GM12892 (cell line): ENCODE measurements around the gene RASL10B. TPM values are rescaled to one million over a fixed set of nuclear protein-coding genes. Genes with fewer than 3 reads are reported as not detected.
"Not testable (repeated sequence)": the region's sequence is repeated elsewhere in the genome, so short reads cannot be mapped to it uniquely, and the experiment has no call there.

Source experiments
- DNase-seq: peaks from one replicate; pipeline ENCODE4 v3.0.0; 2011; ENCODE audit not compliant: insufficient read length
- FAIRE-seq: peaks from 2 replicates; lab custom pipeline; 2011; peaks lifted over from hg19 to GRCh38; lab: Jason Lieb, UNC
- POLR2A ChIP-seq: IDR thresholded peaks from 2 replicates; pipeline ENCODE4 v1.6.1; 2011; ENCODE audit warnings: low read depth, low read length, control low read depth
- POLR2AphosphoS5 ChIP-seq: IDR thresholded peaks from 2 replicates; pipeline ENCODE4 v1.6.1; 2011; ENCODE audit warnings: low read depth, low read length, control low read depth
- TAF1 ChIP-seq: IDR thresholded peaks from 2 replicates; pipeline ENCODE4 v1.6.1; 2011; ENCODE audit warnings: low read depth, mild to moderate bottlenecking, control low read depth, low read length, borderline replicate concordance
- polyA plus RNA-seq: library from polyadenylated mRNA; unstranded; fragments of >200 nt; gene quantifications from one replicate; pipeline ENCODE4 v1.2.1, GENCODE V29; 2012; ENCODE audit warnings: missing spikeins, inconsistent platforms; ENCODE audit not compliant: missing spikeins

Gene RASL10B
- polyA plus RNA-seq: not detected

DNA sequence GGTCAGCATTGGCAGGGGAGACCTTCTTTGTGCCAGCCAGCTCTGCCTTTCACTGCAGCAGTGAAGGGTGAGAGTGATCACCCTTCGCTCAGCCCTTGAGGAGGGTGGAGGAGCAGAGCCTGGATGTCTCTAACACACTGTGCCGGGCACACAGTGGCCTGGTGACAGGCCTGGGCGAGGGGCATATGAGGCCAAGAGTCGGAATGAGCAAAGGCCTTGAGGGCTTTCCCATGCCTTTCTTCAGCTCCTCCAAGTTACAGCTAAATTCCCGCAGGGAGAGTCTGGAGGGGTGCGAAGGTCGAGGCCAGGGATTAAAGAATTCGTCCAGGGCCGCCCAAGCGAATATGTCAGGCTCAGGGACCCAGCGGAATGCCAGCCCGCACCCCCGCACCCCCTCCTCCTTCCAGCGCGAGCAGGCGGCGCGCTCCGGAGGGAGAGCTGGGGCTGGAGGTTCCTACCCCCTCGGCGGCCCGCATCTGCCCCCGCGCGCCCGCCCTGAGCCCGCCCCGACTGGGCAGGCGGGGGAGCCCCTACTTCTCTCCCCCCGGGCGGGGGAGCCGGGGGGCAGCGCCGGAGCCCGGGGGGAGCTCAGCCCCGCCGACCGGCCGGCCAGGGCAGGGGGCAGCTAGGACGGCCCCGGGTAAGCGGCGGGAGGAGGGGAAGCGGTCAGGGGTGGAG, at the start of gene RASL10B:
RASL10B (plus strand) TSS at position 401 of the 678 bp plus-strand sequence. CDS start 3,546 bp downstream, outside the sequence.
- no peak for TF ChIP-seq POLR2A
- no peak for TF ChIP-seq POLR2AphosphoS5
- no peak for TF ChIP-seq TAF1
- DNase-seq (no peak), FAIRE-seq (no peak)

- TF ChIP-seq POLR2A (no peak), POLR2AphosphoS5 (no peak), TAF1 (no peak)
- no peak for FAIRE-seq
Observed at GRCh38 chr17:35683591-35683990, 47.8 kb upstream of the RASL10B start.

DNA sequence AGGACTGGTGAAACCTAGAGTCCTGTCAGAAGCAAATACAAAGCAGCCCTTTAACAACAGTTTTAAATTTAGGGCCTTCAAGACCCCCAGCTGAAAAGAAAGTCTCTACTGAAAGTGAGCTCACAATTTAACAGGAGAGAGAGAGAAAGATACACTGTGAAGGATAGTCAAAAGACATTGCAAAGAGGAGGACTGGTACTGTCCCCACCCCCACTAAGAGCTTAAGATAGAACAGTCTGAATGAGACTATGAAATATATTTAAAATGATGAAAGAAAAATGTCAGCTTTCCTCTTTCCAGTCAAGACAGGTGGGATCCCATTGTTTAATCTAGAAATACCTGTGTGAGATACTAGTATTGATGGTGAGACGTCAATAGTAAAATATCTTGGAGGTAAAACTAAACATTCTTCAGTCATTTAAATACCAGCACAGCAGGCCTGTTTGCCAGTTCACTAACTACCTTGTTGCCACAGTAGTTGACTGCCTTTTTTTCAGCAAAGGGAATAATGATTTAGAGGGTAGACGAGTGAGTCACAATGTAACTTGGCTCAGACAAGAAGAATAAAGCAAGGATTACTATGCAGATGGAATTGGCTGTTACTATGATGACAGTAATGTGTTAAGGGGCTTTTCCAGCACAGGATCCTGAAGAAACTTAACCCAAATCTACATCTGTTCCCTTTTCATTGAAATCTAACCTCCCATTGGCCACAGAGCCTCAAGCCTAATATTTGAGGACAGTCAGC, 47.2 kb upstream of the RASL10B start:
- TF ChIP-seq POLR2A (no peak), TAF1 (no peak), POLR2AphosphoS5 (no peak)
- FAIRE-seq (no peak), DNase-seq (no peak)

More at GRCh38 chr17:35683591-35683990, 47.8 kb upstream of the RASL10B start:
- DNase-seq: no peak

- no peak for FAIRE-seq
- TF ChIP-seq POLR2AphosphoS5: no peak
- TF ChIP-seq TAF1: no peak
- TF ChIP-seq POLR2A: no peak
- no peak for DNase-seq
Observed at GRCh38 chr17:35692512-35693210, 38.8 kb upstream of the RASL10B start.

DNA sequence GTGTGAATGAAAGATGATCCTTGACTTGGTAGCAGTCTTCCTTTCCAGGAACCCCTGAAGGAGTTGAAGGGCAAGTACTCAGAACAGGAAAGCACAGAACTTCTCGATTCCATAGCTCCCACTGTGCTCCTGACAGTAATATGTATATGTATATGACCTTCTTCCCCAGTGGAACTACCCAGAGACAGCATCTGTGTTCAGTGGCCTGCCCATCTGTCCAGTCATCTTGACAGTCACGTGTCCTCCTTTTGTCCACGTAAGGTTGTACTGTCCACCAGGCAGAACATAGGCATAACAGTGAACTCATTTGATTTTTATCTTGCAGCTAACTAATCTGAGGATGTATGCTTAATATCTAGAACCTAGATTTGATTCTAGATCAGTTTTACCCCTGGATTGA, 37.8 kb upstream of the RASL10B start:
- FAIRE-seq: no peak
- TF ChIP-seq POLR2AphosphoS5: no peak
- TF ChIP-seq TAF1: no peak
- TF ChIP-seq POLR2A: no peak
- DNase-seq: no peak

DNA sequence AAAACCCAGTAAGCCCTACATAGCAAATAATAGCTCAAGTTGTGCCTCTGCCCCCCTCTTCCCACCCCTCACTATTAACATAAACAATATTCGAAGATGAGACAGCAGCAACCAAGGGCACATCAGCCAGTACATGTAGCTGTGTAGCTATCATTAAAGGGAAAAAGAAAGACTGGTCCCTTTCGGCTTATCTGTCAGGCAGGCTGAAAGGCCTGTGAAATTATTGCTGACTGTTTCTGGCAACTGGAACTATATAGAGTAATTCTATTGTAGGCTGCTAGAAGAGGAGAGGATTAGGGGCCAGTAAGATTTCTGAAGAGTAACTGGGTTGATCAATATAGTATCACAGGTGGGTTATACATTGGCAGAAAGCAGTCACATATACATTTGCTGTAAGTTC, 36.5 kb upstream of the RASL10B start:
- FAIRE-seq (no peak), DNase-seq (no peak)
- TF ChIP-seq POLR2AphosphoS5 (no peak), TAF1 (no peak), POLR2A (no peak)

- FAIRE-seq: no peak
- DNase-seq: no peak
- TF ChIP-seq POLR2AphosphoS5 (no peak), TAF1 (no peak), POLR2A (no peak)
Observed at GRCh38 chr17:35695613-35696012, 35.8 kb upstream of the RASL10B start.

DNA sequence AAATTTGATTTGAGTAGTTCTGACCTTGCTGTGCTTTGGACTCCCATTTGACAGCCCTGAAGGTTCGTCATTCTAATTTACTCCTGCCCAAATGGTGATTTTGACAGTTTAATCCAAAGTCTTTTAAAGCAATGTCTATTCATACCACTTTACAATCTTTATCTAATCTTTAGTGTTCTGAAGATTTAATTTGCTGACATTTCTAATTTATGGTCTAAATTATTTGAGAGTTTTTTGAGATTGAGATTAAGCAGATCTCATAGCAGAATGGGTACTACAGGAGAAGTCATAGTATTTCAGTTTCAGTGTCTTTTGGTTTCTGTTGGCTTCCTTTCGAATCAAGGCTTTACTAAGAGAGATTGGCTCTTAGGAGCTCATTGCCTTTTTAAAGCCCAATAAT, 32.6 kb upstream of the RASL10B start:
- FAIRE-seq (no peak), DNase-seq (no peak)
- TF ChIP-seq TAF1 (no peak), POLR2A (no peak), POLR2AphosphoS5 (no peak)

DNA sequence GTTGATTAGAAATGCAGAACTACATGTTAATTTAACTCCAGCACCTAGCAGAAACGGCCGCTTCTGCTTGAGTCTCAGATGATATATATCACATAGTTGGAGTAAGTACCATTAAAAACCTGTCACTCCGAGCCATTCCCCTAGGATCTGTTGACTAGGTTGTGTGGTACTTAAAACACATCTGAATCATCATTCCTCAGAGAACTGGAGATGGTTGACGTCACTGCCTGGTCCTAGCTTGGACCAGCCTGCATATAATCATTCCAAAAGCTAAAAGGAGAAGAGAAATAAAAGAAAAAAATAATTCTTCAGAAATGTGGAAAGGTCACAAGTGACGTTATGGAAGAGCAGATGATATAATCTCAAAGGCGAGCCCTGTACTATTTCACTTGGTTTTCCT, 31.3 kb upstream of the RASL10B start:
- FAIRE-seq: no peak
- DNase-seq: no peak
- no peak for TF ChIP-seq POLR2A
- no peak for TF ChIP-seq POLR2AphosphoS5
- TF ChIP-seq TAF1: no peak

DNA sequence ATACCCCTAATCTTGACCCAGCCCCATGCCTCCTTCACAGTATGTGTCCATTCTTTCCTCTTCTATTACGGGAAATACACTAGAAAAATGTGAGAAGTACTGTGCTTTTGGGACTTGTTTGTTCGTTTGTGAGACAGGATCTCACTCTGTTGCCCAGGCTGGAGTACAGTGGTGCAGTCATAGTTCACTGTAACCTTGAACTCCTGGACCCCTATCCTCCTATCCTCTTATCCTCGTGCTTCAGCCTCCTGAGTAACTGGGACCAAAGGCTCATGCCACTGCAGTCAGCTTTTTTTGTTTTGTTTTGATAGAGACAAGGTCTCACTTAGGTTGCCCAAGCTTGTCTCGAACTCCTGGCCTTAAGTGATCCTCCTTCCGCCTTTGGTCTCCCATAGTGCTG, 29.9 kb upstream of the RASL10B start:
- TF ChIP-seq POLR2A: no peak
- TF ChIP-seq TAF1: no peak
- no peak for TF ChIP-seq POLR2AphosphoS5
- DNase-seq: no peak
- FAIRE-seq: no peak

DNA sequence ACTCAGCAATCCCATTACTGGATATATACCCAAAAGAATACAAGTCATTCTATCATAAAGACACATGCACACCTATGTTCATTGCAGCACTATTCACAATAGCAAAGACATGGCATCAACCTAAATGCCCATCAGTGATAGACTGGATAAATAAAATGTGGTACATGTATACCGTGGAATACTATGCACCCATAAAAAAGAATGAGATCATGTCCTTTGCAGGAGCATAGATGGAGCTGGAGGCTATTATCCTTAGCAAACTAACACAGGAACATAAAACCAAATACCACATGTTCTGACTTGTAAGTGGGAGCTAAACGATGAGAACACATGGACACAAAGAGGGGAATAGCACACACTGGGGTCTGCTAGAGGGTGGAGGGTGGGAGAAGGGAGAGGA, 28.1 kb upstream of the RASL10B start:
- FAIRE-seq, DNase-seq: not testable (repeated sequence)

DNA sequence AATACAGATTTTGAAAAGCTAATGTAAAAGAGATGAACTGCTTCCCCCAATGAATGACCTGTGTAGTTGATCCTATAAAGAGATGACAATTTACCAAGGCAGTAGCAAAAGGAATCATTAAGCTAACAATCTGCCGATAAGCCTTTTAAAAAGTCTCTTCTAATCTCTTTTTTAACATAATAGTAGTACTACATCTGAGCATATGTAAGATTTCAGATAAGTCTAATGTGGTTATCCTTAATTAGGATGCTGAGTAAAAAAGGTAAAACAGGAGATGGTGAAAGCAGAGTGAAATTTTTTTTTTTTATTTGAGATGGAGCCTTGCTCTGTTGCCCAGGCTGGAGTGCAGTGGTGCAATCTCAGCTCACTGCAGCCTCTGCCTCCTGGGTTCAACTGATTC, 26.2 kb upstream of the RASL10B start:
- TF ChIP-seq POLR2AphosphoS5 (no peak), POLR2A (no peak), TAF1 (no peak)
- FAIRE-seq (no peak), DNase-seq (no peak)
